ENCODE results near the gene MCM6.

MCM6 gene

GRCh38 chr2:135863233-135863632, 13.0 kb downstream of the MCM6 start:
- no peaks in the 10 kb centered on the region for H3K4me1 ChIP-seq (ENCODE audit: control insufficient read depth, insufficient read depth, low read length)
- peaks cover 92% of the 10 kb centered on the region for H3K36me3 ChIP-seq (ENCODE audit: control insufficient read depth, insufficient read depth, low read length)
- no peaks in the 10 kb centered on the region for H3K9me3 ChIP-seq (ENCODE audit: control insufficient read depth, insufficient read depth, low read depth, low read length)
- no peak overlapping the region for H3K27ac ChIP-seq (ENCODE audit: low read depth, low read length)
- H3K27me3 ChIP-seq (ENCODE audit: control insufficient read depth, insufficient read depth, low read length): no peaks in the 10 kb centered on the region
- no peak overlapping the region for H3K9ac ChIP-seq (ENCODE audit: low read length)
- H3K4me3 ChIP-seq (ENCODE audit: low read depth, low read length): no peak overlapping the region

- Histone ChIP-seq H3K9ac (ENCODE audit: low read length) (no peak overlapping the region), H3K27ac (ENCODE audit: low read depth, low read length) (no peak overlapping the region), H3K36me3 (ENCODE audit: control insufficient read depth, insufficient read depth, low read length) (peaks cover 92% of the 10 kb centered on the region), H3K27me3 (ENCODE audit: control insufficient read depth, insufficient read depth, low read length) (no peaks in the 10 kb centered on the region), H3K9me3 (ENCODE audit: control insufficient read depth, insufficient read depth, low read depth, low read length) (no peaks in the 10 kb centered on the region), H3K4me3 (ENCODE audit: low read depth, low read length) (no peak overlapping the region), H3K4me1 (ENCODE audit: control insufficient read depth, insufficient read depth, low read length) (no peaks in the 10 kb centered on the region)
Observed at GRCh38 chr2:135862718-135863117, 13.5 kb downstream of the MCM6 start.

- Histone ChIP-seq H3K4me3 (ENCODE audit: low read depth, low read length) (no peak overlapping the region), H3K9ac (ENCODE audit: low read length) (no peak overlapping the region), H3K27ac (ENCODE audit: low read depth, low read length) (no peak overlapping the region), H3K36me3 (ENCODE audit: control insufficient read depth, insufficient read depth, low read length) (peaks cover 96% of the 10 kb centered on the region), H3K27me3 (ENCODE audit: control insufficient read depth, insufficient read depth, low read length) (no peaks in the 10 kb centered on the region), H3K9me3 (ENCODE audit: control insufficient read depth, insufficient read depth, low read depth, low read length) (no peaks in the 10 kb centered on the region), H3K4me1 (ENCODE audit: control insufficient read depth, insufficient read depth, low read length) (no peaks in the 10 kb centered on the region)
Observed at GRCh38 chr2:135853401-135853800, 22.8 kb downstream of the MCM6 start.

GRCh38 chr2:135851858-135852257, 24.4 kb downstream of the MCM6 start:
- H3K36me3 ChIP-seq (ENCODE audit: control insufficient read depth, insufficient read depth, low read length): peaks cover 97% of the 10 kb centered on the region

GRCh38 chr2:135850892-135851668, 25.2 kb downstream of the MCM6 start:
- no peak overlapping the region for H3K9ac ChIP-seq (ENCODE audit: low read length)
- H3K27me3 ChIP-seq (ENCODE audit: control insufficient read depth, insufficient read depth, low read length): no peaks in the 10 kb centered on the region
- H3K27ac ChIP-seq (ENCODE audit: low read depth, low read length): no peak overlapping the region
- H3K4me3 ChIP-seq (ENCODE audit: low read depth, low read length): no peak overlapping the region
- no peaks in the 10 kb centered on the region for H3K4me1 ChIP-seq (ENCODE audit: control insufficient read depth, insufficient read depth, low read length)
- peaks cover 97% of the 10 kb centered on the region for H3K36me3 ChIP-seq (ENCODE audit: control insufficient read depth, insufficient read depth, low read length)
- no peaks in the 10 kb centered on the region for H3K9me3 ChIP-seq (ENCODE audit: control insufficient read depth, insufficient read depth, low read depth, low read length)

More at GRCh38 chr2:135851858-135852257, 24.4 kb downstream of the MCM6 start:
- H3K27me3 ChIP-seq (ENCODE audit: control insufficient read depth, insufficient read depth, low read length): no peaks in the 10 kb centered on the region
- no peak overlapping the region for H3K9ac ChIP-seq (ENCODE audit: low read length)
- H3K9me3 ChIP-seq (ENCODE audit: control insufficient read depth, insufficient read depth, low read depth, low read length): no peaks in the 10 kb centered on the region
- no peak overlapping the region for H3K27ac ChIP-seq (ENCODE audit: low read depth, low read length)
- H3K4me1 ChIP-seq (ENCODE audit: control insufficient read depth, insufficient read depth, low read length): no peaks in the 10 kb centered on the region
- no peak overlapping the region for H3K4me3 ChIP-seq (ENCODE audit: low read depth, low read length)

- H3K27ac ChIP-seq (ENCODE audit: low read depth, low read length): no peak overlapping the region
- H3K9me3 ChIP-seq (ENCODE audit: control insufficient read depth, insufficient read depth, low read depth, low read length): no peaks in the 10 kb centered on the region
- peaks cover 97% of the 10 kb centered on the region for H3K36me3 ChIP-seq (ENCODE audit: control insufficient read depth, insufficient read depth, low read length)
- no peak overlapping the region for H3K9ac ChIP-seq (ENCODE audit: low read length)
- H3K4me1 ChIP-seq (ENCODE audit: control insufficient read depth, insufficient read depth, low read length): no peaks in the 10 kb centered on the region
- H3K27me3 ChIP-seq (ENCODE audit: control insufficient read depth, insufficient read depth, low read length): no peaks in the 10 kb centered on the region
- H3K4me3 ChIP-seq (ENCODE audit: low read depth, low read length): no peak overlapping the region
Observed at GRCh38 chr2:135849087-135849486, 27.2 kb downstream of the MCM6 start.

GRCh38 chr2:135845997-135846396, 30.2 kb downstream of the MCM6 start:
- H3K36me3 ChIP-seq (ENCODE audit: control insufficient read depth, insufficient read depth, low read length): peaks cover 96% of the 10 kb centered on the region
- no peak overlapping the region for H3K4me3 ChIP-seq (ENCODE audit: low read depth, low read length)
- no peak overlapping the region for H3K27ac ChIP-seq (ENCODE audit: low read depth, low read length)
- H3K4me1 ChIP-seq (ENCODE audit: control insufficient read depth, insufficient read depth, low read length): no peaks in the 10 kb centered on the region
- H3K9ac ChIP-seq (ENCODE audit: low read length): no peak overlapping the region
- H3K27me3 ChIP-seq (ENCODE audit: control insufficient read depth, insufficient read depth, low read length): no peaks in the 10 kb centered on the region
- no peaks in the 10 kb centered on the region for H3K9me3 ChIP-seq (ENCODE audit: control insufficient read depth, insufficient read depth, low read depth, low read length)

GRCh38 chr2:135845257-135845656, 31.0 kb downstream of the MCM6 start:
- H3K27ac ChIP-seq (ENCODE audit: low read depth, low read length): no peak overlapping the region
- H3K9ac ChIP-seq (ENCODE audit: low read length): no peak overlapping the region
- H3K27me3 ChIP-seq (ENCODE audit: control insufficient read depth, insufficient read depth, low read length): no peaks in the 10 kb centered on the region
- H3K36me3 ChIP-seq (ENCODE audit: control insufficient read depth, insufficient read depth, low read length): peaks cover 96% of the 10 kb centered on the region
- no peaks in the 10 kb centered on the region for H3K9me3 ChIP-seq (ENCODE audit: control insufficient read depth, insufficient read depth, low read depth, low read length)
- no peaks in the 10 kb centered on the region for H3K4me1 ChIP-seq (ENCODE audit: control insufficient read depth, insufficient read depth, low read length)
- no peak overlapping the region for H3K4me3 ChIP-seq (ENCODE audit: low read depth, low read length)

GRCh38 chr2:135844301-135844895, 31.8 kb downstream of the MCM6 start:
- Histone ChIP-seq H3K9ac (ENCODE audit: low read length) (no peak overlapping the region), H3K36me3 (ENCODE audit: control insufficient read depth, insufficient read depth, low read length) (peaks cover 94% of the 10 kb centered on the region), H3K4me1 (ENCODE audit: control insufficient read depth, insufficient read depth, low read length) (no peaks in the 10 kb centered on the region), H3K9me3 (ENCODE audit: control insufficient read depth, insufficient read depth, low read depth, low read length) (no peaks in the 10 kb centered on the region), H3K27me3 (ENCODE audit: control insufficient read depth, insufficient read depth, low read length) (no peaks in the 10 kb centered on the region), H3K27ac (ENCODE audit: low read depth, low read length) (no peak overlapping the region), H3K4me3 (ENCODE audit: low read depth, low read length) (no peak overlapping the region)

GRCh38 chr2:135843671-135844070, 32.6 kb downstream of the MCM6 start:
- no peak overlapping the region for H3K27ac ChIP-seq (ENCODE audit: low read depth, low read length)
- H3K9me3 ChIP-seq (ENCODE audit: control insufficient read depth, insufficient read depth, low read depth, low read length): no peaks in the 10 kb centered on the region
- no peak overlapping the region for H3K9ac ChIP-seq (ENCODE audit: low read length)
- H3K36me3 ChIP-seq (ENCODE audit: control insufficient read depth, insufficient read depth, low read length): peaks cover 86% of the 10 kb centered on the region
- H3K4me1 ChIP-seq (ENCODE audit: control insufficient read depth, insufficient read depth, low read length): no peaks in the 10 kb centered on the region
- H3K4me3 ChIP-seq (ENCODE audit: low read depth, low read length): no peak overlapping the region
- H3K27me3 ChIP-seq (ENCODE audit: control insufficient read depth, insufficient read depth, low read length): no peaks in the 10 kb centered on the region

GRCh38 chr2:135840601-135841000, 35.6 kb downstream of the MCM6 start:
- no peaks in the 10 kb centered on the region for H3K4me1 ChIP-seq (ENCODE audit: control insufficient read depth, insufficient read depth, low read length)
- H3K9ac ChIP-seq (ENCODE audit: low read length): no peak overlapping the region
- H3K27ac ChIP-seq (ENCODE audit: low read depth, low read length): no peak overlapping the region
- peaks cover 58% of the 10 kb centered on the region for H3K36me3 ChIP-seq (ENCODE audit: control insufficient read depth, insufficient read depth, low read length)
- no peaks in the 10 kb centered on the region for H3K9me3 ChIP-seq (ENCODE audit: control insufficient read depth, insufficient read depth, low read depth, low read length)
- no peak overlapping the region for H3K4me3 ChIP-seq (ENCODE audit: low read depth, low read length)
- H3K27me3 ChIP-seq (ENCODE audit: control insufficient read depth, insufficient read depth, low read length): no peaks in the 10 kb centered on the region

All from HUES6 (cell line).